Measurements from ENCODE around the gene FAM131A. TPM values are rescaled to one million over a fixed set of nuclear protein-coding genes. Genes with fewer than 3 reads are reported as not detected.

FAM131A gene
- total RNA-seq, 1 donor from 2014 or later, result 17.4 TPM

GRCh38 chr3:184305577-184305976 is 31.8 kb upstream of the FAM131A start:
- H3K4me3 Mint-ChIP-seq, result no peak overlapping the region
- H3K27me3 Mint-ChIP-seq (ENCODE audit: low read depth), result no peaks in the 10 kb centered on the region
- no peak overlapping the region for H3K27ac Mint-ChIP-seq
- H3K36me3 Mint-ChIP-seq, result peaks cover 66% of the 10 kb centered on the region
- DNase-seq (ENCODE audit: low spot score in 2 of 2, unreplicated experiment in 2 of 2), result no peak
- peak; percentile 38 for TF ChIP-seq CTCF (IDR thresholded peaks at IDR 0.05; ENCODE audit: unreplicated experiment)
- peaks cover 3% of the 10 kb centered on the region for H3K4me1 Mint-ChIP-seq
- no peaks in the 10 kb centered on the region for H3K9me3 Mint-ChIP-seq

GRCh38 chr3:184306341-184306972 is 30.9 kb upstream of the FAM131A start:
- Mint-ChIP-seq H3K4me3 (no peak overlapping the region), H3K36me3 (peaks cover 61% of the 10 kb centered on the region), H3K27me3 (ENCODE audit: low read depth) (no peaks in the 10 kb centered on the region), H3K4me1 (no peaks in the 10 kb centered on the region), H3K9me3 (no peaks in the 10 kb centered on the region), H3K27ac (no peak overlapping the region)
- no peak for TF ChIP-seq CTCF (IDR thresholded peaks at IDR 0.05; ENCODE audit: unreplicated experiment)
- DNase-seq (ENCODE audit: low spot score in 2 of 2, unreplicated experiment in 2 of 2), result no peak

- no peak for DNase-seq (ENCODE audit: low spot score in 2 of 2, unreplicated experiment in 2 of 2)
- no peaks in the 10 kb centered on the region for H3K9me3 Mint-ChIP-seq
- peaks cover 54% of the 10 kb centered on the region for H3K36me3 Mint-ChIP-seq
- no peaks in the 10 kb centered on the region for H3K27me3 Mint-ChIP-seq (ENCODE audit: low read depth)
- no peak overlapping the region for H3K27ac Mint-ChIP-seq
- H3K4me1 Mint-ChIP-seq, result no peaks in the 10 kb centered on the region
- no peak overlapping the region for H3K4me3 Mint-ChIP-seq
- no peak for TF ChIP-seq CTCF (IDR thresholded peaks at IDR 0.05; ENCODE audit: unreplicated experiment)
Observed at GRCh38 chr3:184307915-184308314, 29.5 kb upstream of the FAM131A start.

- Mint-ChIP-seq H3K4me1 (no peaks in the 10 kb centered on the region), H3K36me3 (peaks cover 49% of the 10 kb centered on the region), H3K27me3 (ENCODE audit: low read depth) (no peaks in the 10 kb centered on the region), H3K4me3 (no peak overlapping the region), H3K27ac (no peak overlapping the region), H3K9me3 (no peaks in the 10 kb centered on the region)
- no peak for TF ChIP-seq CTCF (IDR thresholded peaks at IDR 0.05; ENCODE audit: unreplicated experiment)
- DNase-seq (ENCODE audit: low spot score in 2 of 2, unreplicated experiment in 2 of 2), result no peak
Observed at GRCh38 chr3:184308744-184309143, 28.7 kb upstream of the FAM131A start.

GRCh38 chr3:184311633-184312032 is 25.8 kb upstream of the FAM131A start:
- Mint-ChIP-seq H3K4me3 (no peak overlapping the region), H3K27ac (no peak overlapping the region), H3K27me3 (ENCODE audit: low read depth) (no peaks in the 10 kb centered on the region), H3K9me3 (no peaks in the 10 kb centered on the region), H3K36me3 (peaks cover 28% of the 10 kb centered on the region), H3K4me1 (peaks cover 9% of the 10 kb centered on the region)
- no peak for TF ChIP-seq CTCF (IDR thresholded peaks at IDR 0.05; ENCODE audit: unreplicated experiment)
- no peak for DNase-seq (ENCODE audit: low spot score in 2 of 2, unreplicated experiment in 2 of 2)

GRCh38 chr3:184314363-184314699 is 23.1 kb upstream of the FAM131A start, which contains the start of gene EIF4G1:
TSS of gene EIF4G1 (plus strand) at chr3:184314606. CDS start at chr3:184315797, 1,191 bp downstream.
- H3K4me1 Mint-ChIP-seq, result peaks cover 27% of the 10 kb centered on the region
- H3K4me3 Mint-ChIP-seq, result peak within 1 kb of the TSS; percentile 80
- no peaks in the 10 kb centered on the region for H3K9me3 Mint-ChIP-seq
- TF ChIP-seq CTCF (IDR thresholded peaks at IDR 0.05; ENCODE audit: unreplicated experiment), result no peak
- peak; percentile 92 to 94 for DNase-seq (ENCODE audit: low spot score in 2 of 2, unreplicated experiment in 2 of 2)
- no peaks in the 10 kb centered on the region for H3K27me3 Mint-ChIP-seq (ENCODE audit: low read depth)
- peaks cover 5% of the 10 kb centered on the region for H3K36me3 Mint-ChIP-seq
- H3K27ac Mint-ChIP-seq, result peak within 1 kb of the TSS; percentile 93

Data from mesothelial cell of epicardium (in vitro differentiated cells).